Lower lobe of right lung (tissue), 2 donors: ENCODE measurements around the gene URB1. TPM values are rescaled to one million over a fixed set of nuclear protein-coding genes. Genes with fewer than 3 reads are reported as not detected.

Experiments used
- ATAC-seq, 2 donors: fragments of 200-7000 bp; cut with Tn5 transposase; one replicate each; pipeline ENCODE4 v1.9.1; 2020 to 2022; ENCODE audit warnings: mild to moderate bottlenecking in 2 of 2, moderate library complexity in 2 of 2
- DNase-seq: peaks from one replicate; pipeline ENCODE4 v3.0.0-alpha.2; 2020
- H3K27ac ChIP-seq: fragments of 200-600 bp; one replicate; pipeline ENCODE4 v1.8.0; 2022
- H3K27me3 ChIP-seq: fragments of 200-600 bp; one replicate; pipeline ENCODE4 v1.8.0; 2022; ENCODE audit warnings: low read depth
- H3K36me3 ChIP-seq: fragments of 200-600 bp; one replicate; pipeline ENCODE4 v1.8.0; 2022; ENCODE audit warnings: mild to moderate bottlenecking
- H3K4me1 ChIP-seq: fragments of 200-600 bp; one replicate; pipeline ENCODE4 v1.8.0; 2022
- H3K4me3 ChIP-seq: fragments of 200-600 bp; one replicate; pipeline ENCODE4 v1.8.0; 2022; ENCODE audit warnings: mild to moderate bottlenecking
- H3K9me3 ChIP-seq: fragments of 200-600 bp; one replicate; pipeline ENCODE4 v1.8.0; 2022
- intact Hi-C: fragments of 100-400 bp; cut with DNase I; formaldehyde crosslinking; loops from one replicate; pipeline ENCODE4 v1.11.0; 2022
- total RNA-seq: library from RNA; stranded (reverse); fragmentation: NEBNext Ultra II Directional; extraction: Animal tissue kit (Norgen Biotek cat#: 25700); gene quantifications from one replicate; pipeline ENCODE4 v1.2.1, GENCODE V29; 2021
- TF ChIP-seq, protein P1 (sequence below): fragments of 200-600 bp; IDR thresholded peaks from one replicate; pipeline ENCODE4 v1.8.0; 2022; ENCODE audit warnings: antibody characterized with exemption, mild to moderate bottlenecking
- donor health status: DM: no; HTN: yes; CAD: no; lungs with severe emphysema.

URB1 gene
- total RNA-seq, 1 donor from 2014 or later = 10.3 TPM

- peaks cover 64% of the 10 kb centered on the region for H3K4me1 ChIP-seq
- peak; percentile 36 to 44 for ATAC-seq
These were observed 21.1 kb upstream of the URB1 start for GRCh38 chr21:32413697-32414578.

DNA sequence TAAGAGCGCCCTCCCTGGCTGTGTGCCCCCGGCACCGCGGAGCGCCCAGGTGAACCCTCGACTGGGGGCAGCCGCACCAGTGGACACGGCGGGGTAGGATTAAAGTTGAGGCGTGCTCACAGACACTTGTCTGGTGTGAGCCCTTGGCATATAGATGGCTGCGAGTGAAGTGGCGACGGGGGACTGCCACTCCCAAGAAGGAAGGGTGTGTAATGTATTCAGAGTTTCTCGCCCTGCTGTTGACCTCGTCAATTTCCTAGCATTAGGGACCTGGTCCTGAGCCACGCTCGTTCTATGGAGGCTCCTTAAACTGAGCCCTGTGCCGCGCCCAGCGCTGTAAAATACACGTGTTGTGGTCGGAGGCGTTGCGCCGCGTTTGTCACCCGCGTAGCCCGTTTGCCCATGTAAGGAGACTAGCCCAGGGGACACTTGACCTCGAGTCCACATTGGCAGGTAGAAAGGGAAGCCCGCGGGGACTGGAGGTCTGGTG, 20.2 kb upstream of the URB1 start:
- Histone ChIP-seq H3K27ac (peak overlapping the region; percentile 99), H3K9me3 (no peaks in the 10 kb centered on the region), H3K4me1 (peaks cover 59% of the 10 kb centered on the region), H3K36me3 (peaks cover 20% of the 10 kb centered on the region), H3K4me3 (peak overlapping the region; percentile 73), H3K27me3 (no peaks in the 10 kb centered on the region)
- ATAC-seq (peak; percentile 53 to 54), DNase-seq (peak; percentile 80)
- intact Hi-C loops = no loop called here
- TF ChIP-seq, protein P1, sequence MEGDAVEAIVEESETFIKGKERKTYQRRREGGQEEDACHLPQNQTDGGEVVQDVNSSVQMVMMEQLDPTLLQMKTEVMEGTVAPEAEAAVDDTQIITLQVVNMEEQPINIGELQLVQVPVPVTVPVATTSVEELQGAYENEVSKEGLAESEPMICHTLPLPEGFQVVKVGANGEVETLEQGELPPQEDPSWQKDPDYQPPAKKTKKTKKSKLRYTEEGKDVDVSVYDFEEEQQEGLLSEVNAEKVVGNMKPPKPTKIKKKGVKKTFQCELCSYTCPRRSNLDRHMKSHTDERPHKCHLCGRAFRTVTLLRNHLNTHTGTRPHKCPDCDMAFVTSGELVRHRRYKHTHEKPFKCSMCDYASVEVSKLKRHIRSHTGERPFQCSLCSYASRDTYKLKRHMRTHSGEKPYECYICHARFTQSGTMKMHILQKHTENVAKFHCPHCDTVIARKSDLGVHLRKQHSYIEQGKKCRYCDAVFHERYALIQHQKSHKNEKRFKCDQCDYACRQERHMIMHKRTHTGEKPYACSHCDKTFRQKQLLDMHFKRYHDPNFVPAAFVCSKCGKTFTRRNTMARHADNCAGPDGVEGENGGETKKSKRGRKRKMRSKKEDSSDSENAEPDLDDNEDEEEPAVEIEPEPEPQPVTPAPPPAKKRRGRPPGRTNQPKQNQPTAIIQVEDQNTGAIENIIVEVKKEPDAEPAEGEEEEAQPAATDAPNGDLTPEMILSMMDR = no peak

More at GRCh38 chr21:32413697-32414578, 21.1 kb upstream of the URB1 start:
- intact Hi-C loops = no loop called here
- Histone ChIP-seq H3K4me3 (peak overlapping the region; percentile 73), H3K36me3 (peaks cover 27% of the 10 kb centered on the region), H3K27me3 (no peaks in the 10 kb centered on the region), H3K27ac (peak overlapping the region; percentile 99), H3K9me3 (no peaks in the 10 kb centered on the region)
- DNase-seq = peak; percentile 80
- TF ChIP-seq, protein P1 = no peak

DNA sequence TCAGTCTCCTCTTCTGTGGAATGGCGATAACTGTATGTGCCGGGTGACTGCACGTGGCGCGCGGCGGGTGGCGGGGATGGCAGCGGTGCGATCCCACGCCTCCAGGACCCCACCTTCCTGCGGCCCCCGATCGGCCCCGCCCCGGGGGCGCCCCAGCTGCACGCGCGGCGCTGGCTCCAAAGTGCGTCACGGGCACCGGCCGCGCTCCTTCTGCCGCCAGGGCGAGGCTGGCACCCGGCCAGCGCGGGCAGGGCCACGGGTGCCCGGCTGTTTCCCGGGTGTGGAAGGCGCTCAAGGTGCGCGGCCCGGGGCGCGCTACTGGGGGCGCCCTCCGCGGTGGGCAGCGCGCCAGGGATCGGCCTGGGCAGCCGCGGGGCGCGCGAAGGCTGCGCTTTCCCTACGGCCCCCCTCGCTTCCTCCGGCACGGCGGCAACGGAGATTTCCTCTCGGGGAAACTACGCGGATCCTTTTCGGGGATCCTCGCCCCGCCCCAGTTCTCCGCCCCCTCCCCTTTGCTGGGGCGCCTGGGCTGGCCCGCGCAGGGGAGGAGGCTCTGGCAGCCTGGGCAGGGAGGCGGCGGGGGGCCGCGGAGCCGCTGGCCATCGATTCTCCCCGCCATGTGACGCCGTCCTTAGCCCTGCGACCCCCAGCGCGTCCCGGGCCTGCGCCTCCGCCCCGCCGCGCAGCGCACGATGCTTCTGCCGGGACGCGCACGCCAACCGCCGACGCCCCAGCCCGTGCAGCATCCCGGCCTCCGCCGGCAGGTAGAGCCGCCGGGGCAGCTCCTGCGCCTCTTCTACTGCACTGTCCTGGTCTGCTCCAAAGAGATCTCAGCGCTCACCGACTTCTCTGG, 19.6 kb upstream of the URB1 start, which contains the start of gene EVA1C:
Gene EVA1C (plus strand): TSS at position 545 of the 853 bp plus-strand sequence. CDS start 148 bp downstream, at position 693.
- ATAC-seq (peak; percentile 83 to 84), DNase-seq (peak; percentile 83)
- no peaks in the 10 kb centered on the region for H3K9me3 ChIP-seq
- TF ChIP-seq, protein P1 = no peak
- peaks cover 52% of the 10 kb centered on the region for H3K4me1 ChIP-seq
- peak within 1 kb of the TSS; percentile 73 for H3K4me3 ChIP-seq
- H3K27me3 ChIP-seq = no peaks in the 10 kb centered on the region
- intact Hi-C loops = no loop called here
- peak within 1 kb of the TSS; percentile 99 for H3K27ac ChIP-seq
- peaks cover 15% of the 10 kb centered on the region for H3K36me3 ChIP-seq

DNA sequence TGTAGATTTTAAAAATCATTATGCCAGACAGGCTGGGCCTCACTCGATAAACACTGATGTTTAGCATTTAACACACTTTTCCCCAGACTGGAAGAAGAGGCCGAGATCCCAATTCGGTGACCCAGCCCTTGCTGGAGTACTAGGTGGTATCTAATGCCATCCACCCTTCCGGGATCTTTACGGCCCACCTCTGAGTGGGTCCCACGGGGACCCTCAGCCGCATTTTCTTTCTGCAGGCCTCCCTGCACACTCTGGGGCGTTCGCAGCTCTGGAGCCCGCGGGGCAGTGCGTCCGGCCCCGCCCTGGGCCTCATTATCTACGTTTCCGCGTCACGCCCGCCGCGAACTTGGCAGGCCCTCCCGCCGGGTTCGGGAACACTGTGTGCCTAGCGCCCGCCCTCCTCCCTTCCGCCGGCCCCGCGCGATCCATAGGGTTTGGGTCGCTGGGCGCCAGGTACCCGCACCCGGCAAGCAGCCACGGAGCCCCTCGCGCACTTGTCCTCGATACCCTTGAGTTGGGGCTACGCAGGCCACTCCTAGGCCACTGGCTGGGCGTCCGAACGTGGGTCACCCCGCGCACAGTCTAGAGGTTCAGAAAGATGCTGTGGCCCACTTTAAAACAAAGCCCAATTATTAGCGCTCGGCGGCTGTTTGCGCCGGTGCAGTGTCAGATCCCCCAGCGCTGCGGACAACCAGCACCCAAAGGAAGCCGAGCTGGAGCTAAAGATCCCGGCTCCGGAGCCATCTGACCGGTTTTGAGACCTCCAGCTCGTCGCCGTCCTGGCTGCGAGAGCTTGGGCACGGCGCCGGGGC, 18.7 kb upstream of the URB1 start:
- Histone ChIP-seq H3K9me3 (no peaks in the 10 kb centered on the region), H3K36me3 (peaks cover 7% of the 10 kb centered on the region), H3K4me1 (peaks cover 50% of the 10 kb centered on the region), H3K27ac (peak overlapping the region; percentile 99), H3K27me3 (no peaks in the 10 kb centered on the region), H3K4me3 (peak overlapping the region; percentile 73)
- intact Hi-C loops = no loop called here
- ATAC-seq (peak; percentile 85 to 91), DNase-seq (peak; percentile 95)
- TF ChIP-seq, protein P1 = no peak
